Measurements from ENCODE around the gene CMTM6. TPM values are rescaled to one million over a fixed set of nuclear protein-coding genes. Genes with fewer than 3 reads are reported as not detected.

CMTM6 gene
- total RNA-seq, 3 donors from 2014 or later, result 40.7 to 58.5 (median 48.4) TPM

DNA sequence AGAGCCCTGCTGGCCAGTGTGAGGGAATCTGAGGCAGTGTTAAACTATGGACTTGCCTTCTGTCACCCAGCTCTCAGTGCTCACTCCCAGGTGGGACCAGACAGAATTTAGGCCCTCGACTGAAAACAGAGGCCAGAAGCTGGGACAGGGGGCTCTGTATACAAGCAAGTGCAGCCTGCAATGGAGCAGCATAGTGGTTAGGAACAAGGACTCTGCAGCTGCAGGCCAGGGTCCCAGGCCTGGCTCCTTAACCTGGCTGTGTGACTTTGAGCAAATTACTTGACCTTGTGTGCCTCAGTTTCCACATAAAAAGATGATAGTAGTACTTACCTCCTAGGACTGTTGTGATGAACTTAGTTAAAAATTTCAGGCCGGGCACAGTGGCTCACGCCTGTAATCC lies 71.2 kb downstream of the CMTM6 start:
- H3K4me1 ChIP-seq (ENCODE audit: low read depth), result no peaks in the 10 kb centered on the region
- intact Hi-C loops (cut with DNase I, micrococcal nuclease), result no loop called here
- ATAC-seq, result no peak
- no peak overlapping the region for H3K4me3 ChIP-seq
- no peaks in the 10 kb centered on the region for H3K36me3 ChIP-seq (ENCODE audit: low read depth)
- no peaks in the 10 kb centered on the region for H3K9me3 ChIP-seq
- DNase-seq, result no peak
- TF ChIP-seq, protein P1, sequence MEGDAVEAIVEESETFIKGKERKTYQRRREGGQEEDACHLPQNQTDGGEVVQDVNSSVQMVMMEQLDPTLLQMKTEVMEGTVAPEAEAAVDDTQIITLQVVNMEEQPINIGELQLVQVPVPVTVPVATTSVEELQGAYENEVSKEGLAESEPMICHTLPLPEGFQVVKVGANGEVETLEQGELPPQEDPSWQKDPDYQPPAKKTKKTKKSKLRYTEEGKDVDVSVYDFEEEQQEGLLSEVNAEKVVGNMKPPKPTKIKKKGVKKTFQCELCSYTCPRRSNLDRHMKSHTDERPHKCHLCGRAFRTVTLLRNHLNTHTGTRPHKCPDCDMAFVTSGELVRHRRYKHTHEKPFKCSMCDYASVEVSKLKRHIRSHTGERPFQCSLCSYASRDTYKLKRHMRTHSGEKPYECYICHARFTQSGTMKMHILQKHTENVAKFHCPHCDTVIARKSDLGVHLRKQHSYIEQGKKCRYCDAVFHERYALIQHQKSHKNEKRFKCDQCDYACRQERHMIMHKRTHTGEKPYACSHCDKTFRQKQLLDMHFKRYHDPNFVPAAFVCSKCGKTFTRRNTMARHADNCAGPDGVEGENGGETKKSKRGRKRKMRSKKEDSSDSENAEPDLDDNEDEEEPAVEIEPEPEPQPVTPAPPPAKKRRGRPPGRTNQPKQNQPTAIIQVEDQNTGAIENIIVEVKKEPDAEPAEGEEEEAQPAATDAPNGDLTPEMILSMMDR (IDR thresholded peaks at IDR 0.05), result no peak

Small RNAs within 50 kb of the gene (microRNA-seq; reads per million reads assigned to microRNA genes)
- not detected for gene MIR548AY

Other genes starting within 250 kb of the CMTM6 start
- gene CMTM7, start 111.0 kb downstream of the CMTM6 start, total RNA-seq, result 1 to 10 TPM; 3.6 to 5.1 (median 4.8) TPM
- gene DYNC1LI1, start 68.0 kb upstream of the CMTM6 start, total RNA-seq, result 10 to 100 TPM; 16.7 to 26.5 (median 19.9) TPM
- gene CNOT10, start 182.3 kb upstream of the CMTM6 start, total RNA-seq, result 10 to 100 TPM; 27.8 to 34.9 (median 28.3) TPM